ENCODE measurements around the gene ABCD3.

- TF ChIP-seq POLR2A (IDR thresholded peaks at IDR 0.05; ENCODE audit: extremely low read depth, insufficient read length) (no peak), MAX (IDR thresholded peaks at IDR 0.05; ENCODE audit: low read depth, low read length) (no peak)
- TF ChIP-seq, protein P1, sequence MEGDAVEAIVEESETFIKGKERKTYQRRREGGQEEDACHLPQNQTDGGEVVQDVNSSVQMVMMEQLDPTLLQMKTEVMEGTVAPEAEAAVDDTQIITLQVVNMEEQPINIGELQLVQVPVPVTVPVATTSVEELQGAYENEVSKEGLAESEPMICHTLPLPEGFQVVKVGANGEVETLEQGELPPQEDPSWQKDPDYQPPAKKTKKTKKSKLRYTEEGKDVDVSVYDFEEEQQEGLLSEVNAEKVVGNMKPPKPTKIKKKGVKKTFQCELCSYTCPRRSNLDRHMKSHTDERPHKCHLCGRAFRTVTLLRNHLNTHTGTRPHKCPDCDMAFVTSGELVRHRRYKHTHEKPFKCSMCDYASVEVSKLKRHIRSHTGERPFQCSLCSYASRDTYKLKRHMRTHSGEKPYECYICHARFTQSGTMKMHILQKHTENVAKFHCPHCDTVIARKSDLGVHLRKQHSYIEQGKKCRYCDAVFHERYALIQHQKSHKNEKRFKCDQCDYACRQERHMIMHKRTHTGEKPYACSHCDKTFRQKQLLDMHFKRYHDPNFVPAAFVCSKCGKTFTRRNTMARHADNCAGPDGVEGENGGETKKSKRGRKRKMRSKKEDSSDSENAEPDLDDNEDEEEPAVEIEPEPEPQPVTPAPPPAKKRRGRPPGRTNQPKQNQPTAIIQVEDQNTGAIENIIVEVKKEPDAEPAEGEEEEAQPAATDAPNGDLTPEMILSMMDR (IDR thresholded peaks at IDR 0.05; ENCODE audit: low read depth, low read length), result no peak
Measured at GRCh38 chr1:94542088-94542870, 124.1 kb downstream of the ABCD3 start.
